HG02885 (cell line): ENCODE measurements around the gene RNPEP.
A peak's percentile ranks its signal among the peaks of the same experiment; 100 is the strongest.
"Not testable (repeated sequence)": the region's sequence is repeated elsewhere in the genome, so short reads cannot be mapped to it uniquely, and the experiment has no call there.

ENCODE experiments used
- ATAC-seq: cut with Tn5 transposase; IDR thresholded peaks from one replicate; pipeline ENCODE4 v1.9.1; 2021; ENCODE audit warnings: mild to moderate bottlenecking; ENCODE audit not compliant: unreplicated experiment, poor library complexity

Gene RNPEP, protein sequence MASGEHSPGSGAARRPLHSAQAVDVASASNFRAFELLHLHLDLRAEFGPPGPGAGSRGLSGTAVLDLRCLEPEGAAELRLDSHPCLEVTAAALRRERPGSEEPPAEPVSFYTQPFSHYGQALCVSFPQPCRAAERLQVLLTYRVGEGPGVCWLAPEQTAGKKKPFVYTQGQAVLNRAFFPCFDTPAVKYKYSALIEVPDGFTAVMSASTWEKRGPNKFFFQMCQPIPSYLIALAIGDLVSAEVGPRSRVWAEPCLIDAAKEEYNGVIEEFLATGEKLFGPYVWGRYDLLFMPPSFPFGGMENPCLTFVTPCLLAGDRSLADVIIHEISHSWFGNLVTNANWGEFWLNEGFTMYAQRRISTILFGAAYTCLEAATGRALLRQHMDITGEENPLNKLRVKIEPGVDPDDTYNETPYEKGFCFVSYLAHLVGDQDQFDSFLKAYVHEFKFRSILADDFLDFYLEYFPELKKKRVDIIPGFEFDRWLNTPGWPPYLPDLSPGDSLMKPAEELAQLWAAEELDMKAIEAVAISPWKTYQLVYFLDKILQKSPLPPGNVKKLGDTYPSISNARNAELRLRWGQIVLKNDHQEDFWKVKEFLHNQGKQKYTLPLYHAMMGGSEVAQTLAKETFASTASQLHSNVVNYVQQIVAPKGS

DNA sequence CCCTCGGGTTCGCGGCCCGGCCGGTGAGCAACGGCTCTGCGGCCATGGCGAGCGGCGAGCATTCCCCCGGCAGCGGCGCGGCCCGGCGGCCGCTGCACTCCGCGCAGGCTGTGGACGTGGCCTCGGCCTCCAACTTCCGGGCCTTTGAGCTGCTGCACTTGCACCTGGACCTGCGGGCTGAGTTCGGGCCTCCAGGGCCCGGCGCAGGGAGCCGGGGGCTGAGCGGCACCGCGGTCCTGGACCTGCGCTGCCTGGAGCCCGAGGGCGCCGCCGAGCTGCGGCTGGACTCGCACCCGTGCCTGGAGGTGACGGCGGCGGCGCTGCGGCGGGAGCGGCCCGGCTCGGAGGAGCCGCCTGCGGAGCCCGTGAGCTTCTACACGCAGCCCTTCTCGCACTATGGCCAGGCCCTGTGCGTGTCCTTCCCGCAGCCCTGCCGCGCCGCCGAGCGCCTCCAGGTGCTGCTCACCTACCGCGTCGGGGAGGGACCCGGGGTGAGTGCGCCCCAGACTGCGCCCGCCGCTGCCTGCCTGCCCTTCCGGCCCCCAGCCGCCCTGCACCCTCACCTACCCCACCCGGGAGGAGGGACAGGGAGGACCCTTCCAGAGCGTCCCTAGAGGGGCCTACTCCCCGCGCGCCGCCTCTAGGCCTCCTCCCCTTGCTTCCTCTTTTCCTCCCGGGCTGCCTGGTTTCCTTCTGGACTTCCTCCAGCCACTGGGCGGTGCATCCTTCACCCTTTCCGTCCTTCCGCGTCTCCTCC, at the start of gene RNPEP:
RNPEP (plus strand) TSS at position 26 of the 757 bp plus-strand sequence; CDS start at position 45, 19 bp downstream.
- ATAC-seq = peak; percentile 64

DNA sequence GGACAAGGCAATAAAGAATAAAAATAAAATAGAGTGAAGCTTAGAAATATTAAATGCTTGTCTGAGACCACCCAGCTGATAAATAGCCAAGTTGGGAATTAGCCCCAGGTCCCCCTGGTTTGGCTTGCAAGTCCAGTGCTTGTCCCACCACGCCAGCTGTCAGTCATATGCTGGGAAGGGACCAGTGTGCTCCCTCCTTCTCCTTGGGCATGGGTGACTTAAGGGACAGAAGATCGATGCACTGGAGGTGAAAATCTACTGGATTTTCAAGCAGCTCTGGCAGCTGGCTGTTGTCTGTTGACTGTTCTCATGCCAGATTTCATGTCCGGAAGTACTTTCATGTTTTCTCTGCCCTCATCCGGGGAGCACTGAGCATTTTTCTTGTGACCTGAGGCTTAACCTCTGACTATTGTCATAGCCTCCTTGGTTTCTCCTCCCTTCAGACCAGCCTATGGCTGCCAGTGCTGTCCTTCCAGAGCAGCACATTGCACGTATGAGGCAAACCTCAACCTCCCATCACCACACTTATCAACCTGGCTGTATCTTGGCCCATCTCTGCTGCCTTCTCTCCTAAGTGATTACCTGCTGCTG, 48.5 kb upstream of the RNPEP start:
- no peak for ATAC-seq

DNA sequence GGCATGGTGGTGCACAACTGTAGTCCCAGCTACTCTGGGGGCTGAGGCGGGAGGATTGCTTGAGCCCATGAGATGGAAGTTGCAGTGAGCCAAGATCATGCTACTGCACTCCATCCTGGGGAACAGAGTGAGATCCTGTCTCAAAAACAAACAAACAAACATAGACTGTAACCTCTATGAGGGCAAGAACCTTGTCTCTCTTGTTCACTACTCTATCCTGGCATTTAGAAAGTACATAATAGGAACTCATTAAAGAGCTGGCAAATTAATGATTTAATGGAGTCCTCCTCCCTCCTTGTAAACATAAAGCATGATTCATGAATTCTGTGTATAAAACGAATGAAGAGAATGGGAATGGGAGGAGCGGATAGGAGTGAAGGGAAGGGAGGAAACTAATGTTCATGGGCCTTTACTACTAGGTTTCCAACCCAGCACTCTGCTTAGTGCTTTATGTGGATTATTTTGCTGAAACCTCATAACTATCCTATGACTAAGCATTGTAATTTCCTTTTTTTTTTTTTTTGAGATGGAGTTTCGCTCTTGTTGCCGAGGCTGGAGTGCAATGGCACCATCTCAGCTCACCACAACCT, 44.7 kb upstream of the RNPEP start:
- no peak for ATAC-seq

DNA sequence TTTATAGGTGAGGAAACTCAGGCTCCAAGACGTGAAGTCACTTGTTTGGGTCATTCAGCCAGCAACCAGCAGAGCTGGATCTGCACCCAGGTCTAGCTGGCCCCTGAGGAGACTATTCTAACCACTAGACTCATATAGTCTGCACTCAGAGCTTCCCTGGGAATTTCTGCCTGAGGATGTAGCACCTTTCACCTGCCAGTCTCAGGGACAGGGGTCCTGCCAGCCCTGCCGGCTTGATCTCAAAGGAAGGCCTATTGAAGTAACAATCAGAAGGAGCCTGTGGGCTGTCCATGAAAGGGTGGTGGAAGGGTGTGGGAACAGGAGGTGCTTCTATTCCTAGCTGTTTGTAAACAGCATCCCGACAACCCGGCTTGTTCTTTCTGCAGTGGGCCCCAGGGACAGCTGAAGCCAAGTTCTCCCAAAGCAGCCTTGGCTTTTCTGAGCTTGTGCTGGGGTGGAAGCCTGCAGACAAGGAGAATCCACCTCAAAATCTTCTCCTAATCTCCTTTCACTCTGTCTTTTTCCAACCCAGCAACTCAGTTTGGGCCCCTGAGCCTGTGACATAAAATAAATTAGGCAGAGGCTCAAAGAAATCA, 43.9 kb upstream of the RNPEP start:
- ATAC-seq = no peak

DNA sequence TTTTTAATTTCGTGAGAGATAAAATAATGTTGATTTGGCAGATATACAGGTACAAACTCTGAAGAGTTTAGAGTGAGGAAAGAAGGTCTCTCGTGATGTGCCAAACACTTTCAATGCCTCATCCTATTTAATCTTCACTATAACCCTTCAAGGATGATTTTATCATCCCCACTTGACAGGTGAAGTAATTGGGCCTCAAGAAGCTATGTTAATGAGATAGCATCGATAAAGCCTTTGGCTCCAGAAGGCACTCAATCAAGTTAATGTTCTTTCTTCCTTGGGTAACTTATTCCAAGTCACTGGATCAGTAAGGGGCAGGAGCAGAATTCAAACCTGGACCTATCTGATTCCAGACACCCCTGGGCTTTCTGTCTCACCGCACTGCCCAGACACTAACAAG, 43.3 kb upstream of the RNPEP start:
- no peak for ATAC-seq

DNA sequence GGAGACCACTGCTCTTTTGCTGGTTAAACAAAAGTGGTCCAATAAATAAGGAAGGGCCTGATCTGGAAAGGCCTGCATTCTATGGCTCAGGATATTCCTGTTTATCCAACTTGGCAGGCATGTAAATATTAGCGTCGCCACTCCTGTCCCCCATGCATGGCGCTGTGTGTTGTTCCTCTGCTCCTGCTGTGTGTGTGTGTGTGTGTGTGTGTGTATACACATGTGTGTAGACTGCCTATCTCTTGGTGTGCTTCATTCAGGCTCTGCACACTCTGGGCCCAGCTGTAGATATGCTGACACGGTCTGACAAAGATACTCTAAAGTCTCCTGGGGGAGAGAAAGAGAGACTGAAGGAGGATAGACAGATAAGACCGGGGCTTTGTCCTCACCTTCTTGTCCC, 42.9 kb upstream of the RNPEP start:
- no peak for ATAC-seq

DNA sequence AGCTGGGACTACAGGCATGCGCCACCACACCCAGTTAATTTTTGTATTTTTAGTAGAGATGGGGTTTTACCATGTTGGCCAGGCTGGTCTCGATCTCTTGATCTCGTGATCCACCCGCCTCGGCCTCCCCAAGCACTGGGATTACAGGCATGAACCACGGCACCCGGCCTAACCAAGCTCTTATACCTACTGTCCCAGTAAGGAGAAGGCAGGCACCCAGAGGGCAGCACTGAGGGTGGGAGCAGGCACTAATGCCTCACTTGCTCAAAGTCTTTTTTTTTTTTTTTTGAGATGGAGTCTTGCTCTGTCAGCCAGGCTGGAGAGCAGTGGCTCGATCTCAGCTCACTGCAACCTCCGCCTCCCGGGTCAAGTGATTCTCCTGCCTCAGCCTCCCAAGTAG, 42.1 kb upstream of the RNPEP start:
- not testable (repeated sequence) for ATAC-seq

DNA sequence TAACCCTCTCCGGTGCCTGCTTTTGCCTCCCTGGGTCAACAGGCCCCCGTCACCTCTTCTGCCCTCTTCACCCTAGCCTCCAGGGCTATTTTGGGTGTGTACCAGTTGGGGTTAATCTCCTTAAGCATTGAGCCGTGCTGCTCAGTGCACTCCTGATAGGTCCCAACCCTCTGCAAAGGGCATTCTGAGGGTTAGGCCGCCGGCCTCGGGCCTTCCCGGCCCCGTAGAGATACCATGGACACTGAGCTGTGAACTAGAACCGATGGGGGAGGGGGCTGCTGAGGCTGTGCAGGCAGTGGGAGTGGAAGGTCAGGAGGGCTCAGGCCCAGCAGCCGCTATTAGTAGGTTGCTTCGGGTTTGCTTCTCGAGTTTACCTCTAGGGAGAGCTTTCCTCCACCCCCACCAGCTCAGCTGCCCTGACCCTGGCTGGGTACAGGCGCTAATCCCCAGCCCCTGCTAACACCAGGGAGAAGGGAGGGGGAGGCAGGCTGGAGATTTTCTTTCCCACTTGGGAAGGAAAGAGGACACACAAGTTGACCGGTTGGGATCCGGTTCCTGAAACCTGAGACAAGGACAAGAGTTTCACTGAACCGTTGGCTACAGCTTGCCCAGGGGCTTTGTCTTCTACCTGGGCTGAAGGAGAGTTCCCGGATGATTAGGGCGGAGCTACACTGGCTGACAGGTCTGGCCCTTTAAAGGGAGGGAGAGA, 40.9 kb upstream of the RNPEP start:
- ATAC-seq = no peak

DNA sequence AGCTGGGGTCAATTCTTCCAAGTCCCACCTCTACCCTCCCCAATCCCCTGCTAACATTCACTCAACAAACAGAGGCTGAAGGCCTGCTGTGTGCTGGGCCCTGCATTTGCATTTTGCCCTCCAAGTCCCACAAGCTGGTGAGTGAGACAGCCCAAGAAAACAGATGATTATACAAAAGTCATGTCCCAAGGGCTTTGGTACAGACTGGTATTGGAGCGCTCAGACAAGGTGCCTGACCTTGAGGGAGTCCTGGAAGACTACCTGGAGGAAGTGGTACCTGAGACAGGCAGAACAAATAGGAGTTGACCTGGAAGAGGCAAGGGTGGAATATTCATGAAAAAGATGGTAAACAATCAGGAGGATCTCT, 40.3 kb upstream of the RNPEP start:
- no peak for ATAC-seq

DNA sequence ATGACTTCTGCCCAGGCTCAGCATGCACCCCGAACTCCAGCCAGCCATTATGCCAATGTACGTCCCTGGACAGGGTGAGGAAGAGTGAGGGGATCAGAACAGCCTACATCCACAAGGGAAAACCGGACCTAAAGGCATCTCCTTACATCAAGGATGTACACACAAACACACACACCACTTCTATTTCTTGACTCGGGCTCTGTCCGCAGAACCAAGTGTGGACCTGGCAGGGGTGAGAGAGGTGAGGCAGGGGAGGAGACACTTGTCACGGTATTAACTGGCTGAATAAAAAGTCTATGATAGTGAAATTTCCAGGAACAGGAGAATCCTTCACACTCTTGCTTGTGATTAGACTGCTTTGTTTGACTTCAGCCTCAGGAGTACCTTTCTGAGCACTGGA, 38.4 kb upstream of the RNPEP start:
- no peak for ATAC-seq

DNA sequence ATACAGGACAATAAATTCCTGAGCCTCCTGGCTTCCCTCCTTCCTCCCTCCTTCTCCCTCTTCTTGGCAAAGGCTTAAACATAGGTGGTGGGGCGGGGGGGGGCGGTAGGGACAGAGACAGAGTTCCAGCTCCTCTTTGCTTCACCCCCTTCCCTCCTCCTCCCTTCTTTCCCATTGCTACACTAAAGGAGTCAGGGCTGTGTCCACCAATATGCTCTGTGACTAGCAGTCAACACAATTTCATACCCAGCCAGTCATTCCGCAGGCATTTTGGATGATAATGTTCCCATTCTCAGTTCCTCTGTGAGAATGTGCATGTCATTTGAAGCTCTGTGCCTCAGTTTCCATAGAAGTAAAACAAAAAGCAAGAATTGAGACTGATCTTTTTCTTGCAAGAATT, 37.8 kb upstream of the RNPEP start:
- no peak for ATAC-seq

DNA sequence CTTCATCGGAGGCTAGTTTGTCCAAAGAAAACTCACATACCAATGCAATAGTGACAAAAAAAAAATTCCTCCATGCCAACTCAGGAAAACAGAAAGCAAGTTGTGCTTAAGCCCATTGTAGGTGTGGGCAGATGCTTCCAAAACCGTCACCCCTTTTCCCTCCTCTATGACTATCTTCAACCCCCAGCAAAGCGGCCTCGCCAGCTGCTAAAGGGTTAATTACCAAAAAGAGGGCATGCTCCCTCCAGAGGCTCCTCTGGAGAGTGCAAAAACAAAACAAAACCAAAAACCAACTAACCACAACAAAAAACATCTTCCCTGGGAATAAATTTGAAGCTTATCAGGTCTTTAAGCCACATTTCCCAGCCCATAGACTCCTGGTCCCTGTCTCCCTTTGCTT, 37.3 kb upstream of the RNPEP start:
- no peak for ATAC-seq

DNA sequence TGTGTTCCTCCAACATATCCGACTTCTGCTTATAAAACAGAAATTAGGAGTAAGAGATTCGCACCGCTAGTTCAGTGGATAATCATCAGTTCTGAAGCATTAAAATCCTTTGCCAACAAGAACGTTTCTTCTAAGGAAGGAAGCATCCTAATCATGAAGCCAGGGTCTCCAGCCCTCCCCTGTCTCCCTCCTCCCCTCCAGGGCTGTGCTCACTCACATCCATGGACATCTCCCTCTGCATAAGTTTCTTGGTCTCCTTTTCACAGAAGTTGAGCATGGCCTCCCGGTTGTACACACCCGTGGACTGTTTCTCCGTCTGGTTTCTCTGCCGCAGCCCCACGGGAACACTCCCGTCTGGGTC, 36.6 kb upstream of the RNPEP start:
- no peak for ATAC-seq

DNA sequence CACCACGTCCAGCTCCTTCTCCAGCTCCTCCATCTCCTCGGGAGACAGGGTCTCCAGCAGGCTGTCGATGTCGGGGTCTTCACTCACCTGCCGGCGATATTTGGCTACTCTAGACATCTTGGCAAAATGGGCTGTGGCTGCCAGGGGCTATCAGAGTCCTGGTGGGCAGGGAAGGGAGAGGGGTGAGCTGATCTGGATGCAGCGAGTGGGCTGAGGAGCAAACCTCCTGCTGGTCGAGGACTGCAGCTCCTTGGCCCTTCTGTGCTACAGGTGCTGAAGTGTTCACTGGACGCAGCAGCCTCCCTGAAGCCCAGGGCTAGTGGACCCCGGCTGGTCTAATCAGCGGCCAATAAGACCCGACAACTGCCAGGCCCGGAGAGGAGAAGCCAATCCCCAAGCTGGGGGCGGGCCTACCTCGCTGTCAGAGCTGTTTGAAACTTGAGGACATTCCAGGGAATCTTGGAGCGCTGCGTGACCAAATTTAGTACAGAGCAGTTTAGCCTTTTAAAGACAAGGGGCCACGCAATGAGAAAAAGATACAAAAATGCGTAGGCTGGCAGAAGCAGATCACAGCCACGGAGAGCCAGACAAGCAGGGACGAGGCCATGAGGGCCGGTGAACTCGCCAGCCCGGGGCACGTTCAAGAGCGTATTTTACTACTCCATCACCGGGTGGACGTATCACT, 36.1 kb upstream of the RNPEP start, which contains the start of gene LMOD1:
LMOD1 (minus strand) TSS at position 325 of the 685 bp plus-strand sequence; CDS start at position 117, 208 bp downstream.
- ATAC-seq = no peak

DNA sequence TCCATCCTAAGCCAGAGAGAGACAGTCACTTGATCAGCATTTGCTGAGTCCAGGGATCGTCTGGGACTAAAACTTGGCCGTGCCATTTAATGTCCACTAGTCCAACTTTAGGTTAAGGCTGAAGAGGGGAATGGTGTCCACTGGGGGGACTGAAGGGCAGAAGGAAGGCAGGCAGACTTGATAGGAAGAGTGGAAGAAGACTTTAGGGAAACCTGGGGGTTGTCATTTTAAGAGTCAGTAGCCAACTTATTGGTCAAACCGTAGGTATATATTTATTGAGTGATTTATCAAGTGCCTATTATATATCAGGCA, 34.8 kb upstream of the RNPEP start:
- no peak for ATAC-seq

DNA sequence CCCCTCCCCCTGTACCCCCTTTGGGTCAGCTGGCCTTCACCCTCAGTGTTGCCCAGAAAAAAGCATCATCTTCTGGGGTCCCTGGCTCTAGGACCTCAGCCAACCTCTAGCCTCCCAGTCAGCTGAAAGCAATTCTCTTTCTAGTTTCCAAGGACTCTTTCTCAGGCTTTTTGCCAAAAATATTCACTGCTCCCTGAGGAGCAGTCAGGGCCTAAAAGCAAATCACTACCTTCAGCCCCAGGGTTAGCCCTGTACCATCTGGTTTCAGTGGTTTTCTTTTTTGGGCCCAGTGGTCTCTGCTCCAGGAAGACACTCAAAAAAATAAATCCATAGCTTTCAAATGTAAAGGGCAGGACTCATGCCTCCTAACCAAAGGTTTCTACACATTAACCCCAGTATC, 33.0 kb upstream of the RNPEP start:
- ATAC-seq = no peak

DNA sequence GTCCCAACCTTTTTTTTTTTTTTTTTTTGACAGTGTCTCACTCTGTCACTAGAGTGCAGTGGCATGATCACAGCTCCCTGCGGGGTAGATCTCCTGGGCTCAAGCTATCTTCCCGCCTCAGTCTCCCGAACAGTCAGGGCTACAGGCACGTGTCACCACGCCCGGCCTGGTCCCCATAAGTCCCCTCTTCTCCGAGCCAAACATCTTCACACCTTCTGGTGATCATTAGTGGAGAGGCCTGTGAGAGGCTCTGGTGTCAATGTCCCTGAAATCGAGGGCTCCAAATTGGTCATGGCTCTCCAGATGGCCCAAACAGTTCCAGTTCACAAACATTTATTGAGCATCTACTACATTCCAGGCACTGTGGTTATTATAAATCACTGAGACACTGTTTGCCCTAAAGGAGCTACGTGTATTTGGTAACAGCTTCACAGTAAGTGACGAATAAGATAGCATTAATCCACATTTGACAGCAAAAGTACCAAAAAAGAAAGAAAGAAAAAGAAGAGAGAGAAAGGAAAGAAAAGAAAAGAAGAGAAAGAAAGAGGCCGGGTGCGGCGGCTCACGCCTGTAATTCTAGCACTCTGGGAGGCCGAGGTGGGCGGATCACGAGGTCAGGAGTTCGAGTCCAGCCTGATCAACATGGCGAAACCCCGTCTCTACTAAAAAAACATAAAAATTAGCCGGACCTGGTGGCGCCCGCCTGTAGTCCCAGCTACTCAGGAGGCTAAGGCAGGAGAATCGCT, 28.0 kb upstream of the RNPEP start:
- no peak for ATAC-seq

DNA sequence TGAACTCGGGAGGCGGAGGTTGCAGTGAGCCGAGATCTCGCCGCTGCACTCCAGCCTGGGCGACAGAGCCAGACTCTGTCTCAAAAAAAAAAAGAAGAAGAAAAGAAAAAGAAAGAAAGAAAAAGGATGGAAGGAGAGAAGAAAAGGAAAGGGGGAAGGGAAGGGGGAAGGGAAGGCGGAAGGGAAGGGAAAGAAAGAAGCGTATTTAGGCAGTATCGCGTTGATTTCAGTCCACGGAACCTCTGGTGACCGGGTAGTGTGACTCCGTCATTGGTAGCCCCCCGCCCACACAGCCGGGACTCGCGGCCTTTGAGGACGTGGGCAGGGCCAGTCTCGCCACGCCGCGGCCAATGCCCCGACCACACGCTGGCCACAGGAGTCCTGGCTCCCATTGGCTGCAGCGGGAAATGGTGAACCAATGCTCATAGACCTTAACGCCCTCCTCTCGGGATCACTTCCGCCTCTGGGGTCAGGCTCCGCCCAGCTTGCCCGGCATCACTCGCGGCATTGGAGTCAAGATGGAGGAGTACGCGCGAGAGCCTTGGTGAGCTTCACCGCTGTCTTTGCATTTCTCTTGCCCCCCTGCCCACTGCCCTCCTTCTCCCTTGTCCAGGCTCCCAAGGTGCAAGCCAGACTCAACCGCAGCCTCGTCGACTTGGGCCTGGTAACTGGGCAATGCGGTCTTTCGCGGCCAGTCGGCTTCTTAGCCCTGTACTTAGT, 27.3 kb upstream of the RNPEP start, which contains the start of gene TIMM17A:
TIMM17A (plus strand) TSS at position 495 of the 720 bp plus-strand sequence; CDS start at position 519, 24 bp downstream.
- peak; percentile 100 for ATAC-seq
